Stimulated activated CD4-positive, alpha-beta T cell treated with anti-CD3 and anti-CD28 coated beads, TNF-alpha, amount 100 ng/mL, for 4 hours (primary cell): ENCODE measurements around the gene SLC5A12.

Source experiments
- DNase-seq, 3 experiments: peaks; one replicate each; pipeline ENCODE4 v3.0.0-alpha.2; 2020; ENCODE audit warnings: low read depth in 3 of 3

Gene SLC5A12

GRCh38 chr11:26719289-26719973 lies 2.4 kb downstream of the SLC5A12 start:
- DNase-seq: no peak

- no peak for DNase-seq
These were observed 4.1 kb downstream of the SLC5A12 start for GRCh38 chr11:26717771-26718170.

- no peak for DNase-seq
These were observed 6.7 kb downstream of the SLC5A12 start for GRCh38 chr11:26715133-26715532.

- DNase-seq: no peak
These were observed 9.4 kb downstream of the SLC5A12 start for GRCh38 chr11:26712497-26712896.

GRCh38 chr11:26710489-26710888 lies 11.4 kb downstream of the SLC5A12 start:
- DNase-seq: no peak

GRCh38 chr11:26708736-26709456 lies 13.0 kb downstream of the SLC5A12 start:
- no peak for DNase-seq

GRCh38 chr11:26706181-26706580 lies 15.7 kb downstream of the SLC5A12 start:
- no peak for DNase-seq

- DNase-seq: no peak
These were observed 17.6 kb downstream of the SLC5A12 start for GRCh38 chr11:26704249-26704648.

- no peak for DNase-seq
These were observed 18.3 kb downstream of the SLC5A12 start for GRCh38 chr11:26703411-26704191.

GRCh38 chr11:26702406-26702805 lies 19.5 kb downstream of the SLC5A12 start:
- DNase-seq: no peak

GRCh38 chr11:26700574-26701235 lies 21.2 kb downstream of the SLC5A12 start:
- no peak for DNase-seq

GRCh38 chr11:26698224-26698623 lies 23.6 kb downstream of the SLC5A12 start:
- DNase-seq: no peak

- no peak for DNase-seq
These were observed 25.5 kb downstream of the SLC5A12 start for GRCh38 chr11:26696330-26696729.

GRCh38 chr11:26688701-26689100 lies 33.2 kb downstream of the SLC5A12 start:
- DNase-seq: no peak

GRCh38 chr11:26687351-26687750 lies 34.5 kb downstream of the SLC5A12 start:
- no peak for DNase-seq

- DNase-seq: no peak
These were observed 44.3 kb downstream of the SLC5A12 start for GRCh38 chr11:26677566-26677965.

GRCh38 chr11:26676641-26677040 lies 45.2 kb downstream of the SLC5A12 start:
- DNase-seq: no peak

GRCh38 chr11:26675233-26675928 lies 46.5 kb downstream of the SLC5A12 start:
- DNase-seq: no peak

GRCh38 chr11:26665946-26666345 lies 55.9 kb downstream of the SLC5A12 start:
- DNase-seq: no peak

GRCh38 chr11:26665036-26665435 lies 56.8 kb downstream of the SLC5A12 start:
- DNase-seq: no peak

- DNase-seq: no peak
These were observed 58.9 kb downstream of the SLC5A12 start for GRCh38 chr11:26662916-26663315.
